ENCODE data around the gene LRP1-AS.

LRP1-AS gene

DNA sequence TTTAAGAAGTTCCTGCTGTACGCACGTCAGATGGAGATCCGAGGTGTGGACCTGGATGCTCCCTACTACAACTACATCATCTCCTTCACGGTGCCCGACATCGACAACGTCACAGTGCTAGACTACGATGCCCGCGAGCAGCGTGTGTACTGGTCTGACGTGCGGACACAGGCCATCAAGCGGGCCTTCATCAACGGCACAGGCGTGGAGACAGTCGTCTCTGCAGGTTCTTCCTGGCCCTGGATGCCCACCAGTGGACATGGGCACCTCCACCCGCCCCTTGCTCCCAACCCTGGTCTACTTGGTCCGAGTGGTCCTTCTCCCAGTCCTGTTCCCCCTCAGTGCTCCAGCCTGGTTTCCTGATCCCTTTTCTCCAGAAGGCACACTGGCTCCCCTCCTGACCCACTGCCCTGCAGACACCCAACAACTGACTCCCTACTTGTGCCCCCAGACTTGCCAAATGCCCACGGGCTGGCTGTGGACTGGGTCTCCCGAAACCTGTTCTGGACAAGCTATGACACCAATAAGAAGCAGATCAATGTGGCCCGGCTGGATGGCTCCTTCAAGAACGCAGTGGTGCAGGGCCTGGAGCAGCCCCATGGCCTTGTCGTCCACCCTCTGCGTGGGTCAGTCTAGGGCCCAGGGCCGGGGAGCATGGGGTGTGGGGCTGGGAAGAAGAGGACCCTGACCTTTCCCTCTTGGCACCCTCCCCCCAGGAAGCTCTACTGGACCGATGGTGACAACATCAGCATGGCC is 32.1 kb upstream of the LRP1-AS start:
- DNase-seq: no peak

DNA sequence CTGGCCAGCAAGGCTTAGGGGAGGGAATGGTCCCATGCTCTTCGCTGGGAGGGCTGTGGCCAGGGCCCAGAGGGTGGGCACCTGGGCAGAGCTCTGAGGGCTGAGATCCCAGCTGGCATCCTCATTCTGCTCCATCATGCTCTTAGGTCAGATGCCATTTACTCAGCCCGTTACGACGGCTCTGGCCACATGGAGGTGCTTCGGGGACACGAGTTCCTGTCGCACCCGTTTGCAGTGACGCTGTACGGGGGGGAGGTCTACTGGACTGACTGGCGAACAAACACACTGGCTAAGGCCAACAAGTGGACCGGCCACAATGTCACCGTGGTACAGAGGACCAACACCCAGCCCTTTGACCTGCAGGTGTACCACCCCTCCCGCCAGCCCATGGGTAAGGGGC is 30.8 kb upstream of the LRP1-AS start:
- no peak for DNase-seq

DNA sequence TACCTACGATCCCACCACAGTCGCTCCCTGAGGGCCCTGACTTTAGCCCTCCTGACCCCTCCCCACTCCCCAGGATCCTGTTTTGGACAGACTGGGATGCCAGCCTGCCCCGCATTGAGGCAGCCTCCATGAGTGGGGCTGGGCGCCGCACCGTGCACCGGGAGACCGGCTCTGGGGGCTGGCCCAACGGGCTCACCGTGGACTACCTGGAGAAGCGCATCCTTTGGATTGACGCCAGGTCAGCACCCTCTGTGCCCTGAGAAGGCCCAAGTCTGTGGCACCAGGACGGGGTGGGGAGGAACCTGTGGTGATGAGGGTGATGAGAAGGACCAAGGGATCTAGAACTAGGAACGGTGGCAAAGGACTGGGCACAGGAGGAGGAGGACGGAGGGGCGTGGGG is 29.9 kb upstream of the LRP1-AS start:
- no peak for DNase-seq

DNA sequence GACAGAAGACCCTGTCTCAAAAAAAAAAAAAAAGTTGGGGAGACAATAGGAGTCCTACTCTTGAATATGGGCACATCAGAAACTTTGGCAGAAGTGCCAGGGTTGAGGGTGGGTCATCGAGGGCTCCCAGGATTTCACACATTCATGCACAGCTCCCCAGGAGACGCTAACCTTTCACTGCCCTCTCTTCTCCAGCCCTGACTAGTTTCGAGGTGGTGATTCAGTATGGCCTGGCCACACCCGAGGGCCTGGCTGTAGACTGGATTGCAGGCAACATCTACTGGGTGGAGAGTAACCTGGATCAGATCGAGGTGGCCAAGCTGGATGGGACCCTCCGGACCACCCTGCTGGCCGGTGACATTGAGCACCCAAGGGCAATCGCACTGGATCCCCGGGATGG is 29.4 kb upstream of the LRP1-AS start:
- DNase-seq: no peak

DNA sequence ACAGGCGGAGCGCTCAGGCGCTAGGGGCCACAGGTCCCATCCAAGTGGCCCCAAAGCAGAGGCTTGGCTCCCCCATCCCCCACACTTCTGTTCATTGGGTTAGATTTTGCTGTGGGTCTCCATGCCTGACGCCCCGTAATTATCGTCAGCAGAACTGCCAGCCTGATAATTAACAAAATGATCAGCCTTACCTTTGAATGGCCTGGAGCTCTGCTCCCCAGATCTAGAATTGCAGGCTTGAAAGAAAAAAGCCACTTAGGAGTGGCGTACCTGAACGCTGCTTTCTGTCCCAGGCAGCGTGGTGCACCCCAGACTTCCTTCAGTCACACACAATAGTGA is 28.7 kb upstream of the LRP1-AS start:
- no peak for DNase-seq

DNA sequence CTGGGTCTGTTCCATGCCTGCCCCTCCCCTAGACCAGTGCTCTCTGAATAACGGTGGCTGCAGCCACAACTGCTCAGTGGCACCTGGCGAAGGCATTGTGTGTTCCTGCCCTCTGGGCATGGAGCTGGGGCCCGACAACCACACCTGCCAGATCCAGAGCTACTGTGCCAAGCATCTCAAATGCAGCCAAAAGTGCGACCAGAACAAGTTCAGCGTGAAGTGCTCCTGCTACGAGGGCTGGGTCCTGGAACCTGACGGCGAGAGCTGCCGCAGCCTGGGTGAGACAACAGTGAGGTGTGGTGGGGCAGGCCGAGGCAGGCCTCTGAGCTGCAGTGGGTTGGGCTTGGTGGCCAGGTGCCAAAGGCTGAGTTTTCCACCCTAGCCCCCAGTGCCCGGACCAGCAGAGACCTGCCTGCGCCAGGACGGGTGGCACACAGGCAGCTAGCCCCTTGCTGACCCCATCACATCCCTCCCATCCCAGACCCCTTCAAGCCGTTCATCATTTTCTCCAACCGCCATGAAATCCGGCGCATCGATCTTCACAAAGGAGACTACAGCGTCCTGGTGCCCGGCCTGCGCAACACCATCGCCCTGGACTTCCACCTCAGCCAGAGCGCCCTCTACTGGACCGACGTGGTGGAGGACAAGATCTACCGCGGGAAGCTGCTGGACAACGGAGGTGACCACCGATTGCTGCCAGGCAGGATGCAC is 28.2 kb upstream of the LRP1-AS start:
- peak; percentile 80 to 92 for DNase-seq

DNA sequence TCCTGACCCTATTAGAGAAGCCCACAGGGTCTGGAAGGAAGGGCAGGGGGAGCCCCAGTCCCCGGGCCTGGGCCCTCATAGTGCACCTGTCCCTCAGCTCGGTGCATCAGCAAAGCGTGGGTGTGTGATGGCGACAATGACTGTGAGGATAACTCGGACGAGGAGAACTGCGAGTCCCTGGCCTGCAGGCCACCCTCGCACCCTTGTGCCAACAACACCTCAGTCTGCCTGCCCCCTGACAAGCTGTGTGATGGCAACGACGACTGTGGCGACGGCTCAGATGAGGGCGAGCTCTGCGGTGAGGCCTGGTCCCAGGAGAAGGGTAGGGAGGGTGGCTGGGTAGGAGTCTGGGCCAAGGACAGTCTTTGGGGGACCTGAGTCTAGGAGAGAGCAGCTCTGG is 26.3 kb upstream of the LRP1-AS start:
- DNase-seq: no peak

DNA sequence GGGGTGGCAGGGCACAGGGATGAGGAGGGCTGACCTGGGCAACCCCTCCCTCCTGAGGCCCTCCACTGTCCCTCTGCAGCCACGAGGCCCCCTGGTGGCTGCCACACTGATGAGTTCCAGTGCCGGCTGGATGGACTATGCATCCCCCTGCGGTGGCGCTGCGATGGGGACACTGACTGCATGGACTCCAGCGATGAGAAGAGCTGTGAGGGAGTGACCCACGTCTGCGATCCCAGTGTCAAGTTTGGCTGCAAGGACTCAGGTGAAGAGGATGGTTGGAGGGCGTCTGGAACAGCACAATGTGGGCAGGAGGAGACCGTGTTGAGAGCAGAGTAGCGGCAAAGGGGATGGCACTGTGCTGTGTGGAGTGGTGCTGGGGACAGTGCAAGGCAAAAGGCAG is 25.7 kb upstream of the LRP1-AS start:
- no peak for DNase-seq

DNA sequence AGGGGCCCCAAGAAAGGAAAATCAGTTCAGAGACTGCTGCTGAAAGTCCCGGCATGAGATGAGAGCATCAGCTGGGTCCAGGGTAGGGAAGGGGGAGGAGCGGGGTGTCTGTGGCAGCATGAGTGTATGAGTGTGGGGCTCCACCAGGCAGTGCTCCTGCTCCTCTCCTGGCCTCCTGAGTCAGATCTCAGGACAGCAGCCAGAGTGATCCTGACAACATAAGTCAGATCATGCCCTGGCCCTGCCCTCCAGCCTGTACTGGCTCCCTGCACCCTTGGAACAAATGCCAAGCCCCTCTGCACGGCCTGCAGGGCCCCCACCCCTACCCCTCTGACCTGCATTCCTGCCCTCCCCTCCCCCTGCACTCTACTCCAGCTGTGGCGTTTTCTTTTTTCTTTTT is 24.2 kb upstream of the LRP1-AS start:
- DNase-seq: no peak

DNA sequence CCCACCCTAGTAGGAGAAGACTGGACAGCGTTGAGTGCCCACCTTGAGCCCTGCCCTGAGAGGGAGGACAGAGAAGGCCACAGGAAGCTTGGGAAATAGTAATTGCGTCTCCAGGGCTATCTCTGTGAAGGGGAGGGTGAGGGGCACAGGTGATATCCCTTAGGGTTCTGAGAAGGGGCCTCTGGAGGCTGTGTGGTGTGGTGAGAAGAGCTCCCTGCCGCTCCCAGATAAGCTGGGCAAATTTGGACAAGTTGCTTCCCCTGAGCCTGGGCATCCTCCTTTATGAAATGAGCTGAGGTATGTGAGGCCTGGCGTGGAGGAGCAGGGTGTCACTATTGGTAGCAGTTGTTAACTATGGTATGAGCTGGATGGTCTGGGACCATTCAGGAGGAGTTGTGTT is 23.5 kb upstream of the LRP1-AS start:
- DNase-seq: no peak

DNA sequence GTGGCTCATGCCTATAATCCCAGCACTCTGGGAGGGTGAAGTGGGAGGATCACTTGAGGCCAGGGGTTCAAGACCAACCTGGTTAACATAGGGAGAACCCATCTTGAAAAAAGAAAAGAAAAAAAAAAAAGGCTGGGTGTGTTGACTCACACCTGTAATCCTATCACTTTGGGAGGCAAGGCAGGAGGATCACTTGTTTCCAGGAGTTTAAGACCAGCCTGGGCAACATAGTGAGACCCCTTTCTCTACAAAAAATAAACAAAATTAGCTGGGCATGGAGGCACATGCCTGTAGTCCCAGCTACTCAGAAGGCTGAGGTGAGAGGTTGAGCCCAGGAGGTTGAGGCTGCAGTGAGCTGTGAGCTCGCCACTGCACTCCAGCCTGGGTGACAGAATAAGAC is 23.0 kb upstream of the LRP1-AS start:
- no peak for DNase-seq

DNA sequence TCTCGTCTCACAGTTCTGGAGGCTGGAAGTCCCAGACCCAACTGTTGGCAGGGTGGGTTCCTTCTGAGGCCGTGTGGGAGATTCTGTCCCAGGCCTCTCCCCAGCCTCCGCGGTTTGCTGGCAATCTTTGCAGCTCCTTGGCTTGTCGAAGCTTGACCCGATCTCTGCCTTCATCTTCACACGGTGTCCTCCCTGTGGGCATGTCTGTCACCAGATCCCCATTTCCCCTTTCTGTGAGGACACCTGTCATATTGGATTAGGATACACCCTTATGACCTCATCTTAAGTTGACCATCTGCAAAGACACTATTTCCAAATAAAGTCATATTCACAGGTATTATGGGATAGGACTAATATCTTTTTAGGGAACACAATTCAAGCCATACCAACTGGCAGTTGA is 22.6 kb upstream of the LRP1-AS start:
- no peak for DNase-seq

DNA sequence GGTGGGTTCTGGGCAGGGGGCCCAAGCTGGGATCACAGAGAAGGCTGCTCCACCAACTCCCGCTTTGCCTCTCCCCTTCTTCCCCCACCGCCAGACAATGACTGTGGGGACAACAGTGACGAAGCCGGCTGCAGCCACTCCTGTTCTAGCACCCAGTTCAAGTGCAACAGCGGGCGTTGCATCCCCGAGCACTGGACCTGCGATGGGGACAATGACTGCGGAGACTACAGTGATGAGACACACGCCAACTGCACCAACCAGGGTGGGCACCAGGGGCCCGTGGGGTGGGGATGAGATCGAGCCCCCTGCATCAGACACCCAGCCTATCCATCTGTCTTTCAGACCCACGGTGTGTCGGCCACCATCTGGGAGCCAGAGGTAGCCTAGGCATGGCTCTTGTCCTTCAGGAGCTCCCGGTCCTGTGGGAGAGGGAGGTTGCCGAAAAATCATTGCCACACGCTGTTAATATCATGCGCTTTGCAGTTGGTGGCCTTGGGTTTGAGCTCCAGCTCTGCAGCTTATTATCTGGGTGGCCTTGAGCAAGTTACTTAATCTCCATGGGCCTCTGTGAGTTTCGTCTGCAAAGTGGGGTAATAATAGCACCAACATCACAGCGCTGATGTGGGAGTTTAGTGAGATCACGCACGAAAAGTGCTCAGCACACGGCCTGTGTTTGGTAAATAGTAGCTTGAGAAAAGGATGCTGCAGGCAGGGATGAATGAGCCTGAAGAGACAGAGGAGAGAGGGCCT is 21.8 kb upstream of the LRP1-AS start:
- no peak for DNase-seq

DNA sequence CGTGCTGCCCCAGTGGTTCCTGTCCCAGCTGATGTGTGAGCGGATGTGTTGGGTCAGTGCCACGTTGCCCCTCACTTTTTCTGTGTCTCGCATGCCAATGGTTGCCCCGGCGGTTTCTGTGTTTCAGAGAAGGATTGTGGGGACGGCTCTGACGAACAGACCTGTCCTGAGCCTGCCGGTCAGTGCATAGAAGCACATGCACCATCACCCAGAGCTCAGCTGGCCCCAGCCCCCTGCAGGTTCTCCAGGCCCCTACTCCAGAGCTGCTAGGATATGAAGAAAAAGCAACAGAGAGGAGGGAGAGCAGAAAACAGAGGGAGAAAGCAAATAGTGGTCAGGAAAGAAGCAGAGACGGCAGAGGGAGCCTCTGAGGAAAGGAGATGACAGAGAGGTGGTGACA is 20.6 kb upstream of the LRP1-AS start:
- DNase-seq: no peak

DNA sequence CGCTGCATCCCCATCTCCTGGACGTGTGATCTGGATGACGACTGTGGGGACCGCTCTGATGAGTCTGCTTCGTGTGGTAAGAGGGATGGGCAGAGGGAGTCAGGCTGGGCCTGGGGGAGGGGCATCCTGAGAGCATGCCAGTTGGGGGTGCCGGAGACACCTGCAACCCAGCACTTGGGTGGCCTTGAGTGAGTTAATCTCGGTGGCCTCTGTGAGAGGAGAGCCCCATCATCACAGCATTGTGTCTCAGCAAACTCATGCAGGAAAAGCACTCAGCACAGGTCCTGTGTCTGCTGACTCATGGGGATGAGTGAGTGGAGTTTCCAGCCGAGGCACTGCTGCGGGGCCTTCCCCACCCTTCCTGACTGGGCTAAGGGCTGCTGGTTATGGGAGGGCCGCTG is 19.6 kb upstream of the LRP1-AS start:
- no peak for DNase-seq

DNA sequence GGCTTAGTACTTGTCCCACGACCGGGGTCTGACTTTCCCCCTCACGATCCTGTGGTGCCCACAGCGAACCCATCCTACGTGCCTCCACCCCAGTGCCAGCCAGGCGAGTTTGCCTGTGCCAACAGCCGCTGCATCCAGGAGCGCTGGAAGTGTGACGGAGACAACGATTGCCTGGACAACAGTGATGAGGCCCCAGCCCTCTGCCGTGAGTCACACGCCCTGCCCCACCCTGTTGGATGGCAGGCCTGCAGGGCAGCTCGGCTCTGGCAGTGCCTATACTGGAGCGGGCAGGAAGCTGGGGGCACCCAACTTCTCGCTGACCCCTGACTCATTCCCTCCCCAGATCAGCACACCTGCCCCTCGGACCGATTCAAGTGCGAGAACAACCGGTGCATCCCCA is 18.3 kb upstream of the LRP1-AS start:
- no peak for DNase-seq

DNA sequence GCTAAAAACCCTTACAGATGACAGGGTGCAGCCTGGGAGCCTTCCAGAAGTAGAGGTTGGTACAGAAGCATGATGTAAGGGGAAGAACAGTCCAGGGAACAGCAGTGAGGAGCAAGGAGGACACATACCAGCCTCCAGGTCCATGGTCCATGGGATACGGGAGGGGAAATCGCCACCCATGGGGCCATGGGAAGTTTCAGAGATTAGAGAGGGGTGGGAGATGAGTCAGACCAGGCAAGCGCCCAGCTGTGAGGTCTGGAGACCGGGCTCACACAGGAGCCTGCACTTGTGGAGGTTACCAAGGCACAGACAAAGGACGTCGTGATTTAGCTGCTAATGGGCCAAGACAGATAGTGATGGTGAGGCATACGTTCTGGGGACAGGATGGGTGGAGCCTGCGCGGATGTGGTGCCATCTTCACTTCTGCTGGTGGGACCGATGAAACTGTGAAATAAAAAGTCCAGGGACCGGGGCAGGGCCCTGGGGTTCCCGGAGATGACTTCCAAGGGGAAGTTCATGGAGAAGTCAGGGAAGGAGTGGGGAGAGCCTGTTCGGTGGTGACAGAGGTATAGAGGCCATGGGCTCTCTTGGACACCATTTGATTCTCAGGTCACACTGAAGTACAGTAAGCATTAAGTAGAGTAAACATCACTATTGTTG is 17.7 kb upstream of the LRP1-AS start:
- no peak for DNase-seq

DNA sequence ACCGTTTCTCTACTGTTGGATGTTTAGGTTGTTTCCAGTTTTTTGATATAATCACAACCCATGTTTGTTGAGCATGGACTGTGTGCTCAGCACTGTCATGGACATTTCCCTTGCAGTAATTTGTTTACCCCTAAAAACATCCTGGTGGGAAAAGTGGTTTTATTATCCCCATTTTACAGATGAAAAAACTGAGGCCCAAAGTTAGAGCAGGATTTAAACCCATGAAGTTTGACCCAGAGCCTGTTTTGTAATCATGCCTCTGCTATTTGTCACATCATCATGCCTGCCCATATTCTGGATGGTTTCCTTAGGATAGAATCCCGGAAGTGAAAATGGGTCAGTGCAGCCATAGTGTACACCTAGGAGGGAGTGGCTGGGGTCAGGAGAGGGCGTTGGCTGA is 17.0 kb upstream of the LRP1-AS start:
- no peak for DNase-seq

DNA sequence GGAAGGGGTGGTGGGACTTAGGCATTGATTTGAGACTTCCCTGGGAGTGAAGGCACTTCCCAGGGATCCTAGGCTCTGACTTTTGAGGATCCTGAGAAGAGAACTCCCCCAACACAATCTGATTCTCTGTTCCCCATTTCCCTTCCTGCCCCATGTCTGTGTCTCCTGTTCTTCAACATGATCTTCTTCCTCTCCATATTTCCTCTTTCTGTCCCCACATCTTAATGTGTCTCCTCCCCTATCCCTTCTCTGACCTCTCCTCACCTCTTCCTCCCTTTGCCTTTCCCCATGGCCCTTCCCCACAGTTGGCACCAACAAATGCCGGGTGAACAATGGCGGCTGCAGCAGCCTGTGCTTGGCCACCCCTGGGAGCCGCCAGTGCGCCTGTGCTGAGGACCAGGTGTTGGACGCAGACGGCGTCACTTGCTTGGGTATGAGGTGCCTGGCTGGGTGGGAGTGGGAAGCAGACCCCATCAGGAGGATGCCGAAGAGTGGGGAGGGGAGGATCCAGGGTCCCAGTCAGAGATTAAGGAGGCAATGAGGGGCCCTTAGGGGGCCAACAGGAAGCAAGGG is 15.2 kb upstream of the LRP1-AS start:
- no peak for DNase-seq

DNA sequence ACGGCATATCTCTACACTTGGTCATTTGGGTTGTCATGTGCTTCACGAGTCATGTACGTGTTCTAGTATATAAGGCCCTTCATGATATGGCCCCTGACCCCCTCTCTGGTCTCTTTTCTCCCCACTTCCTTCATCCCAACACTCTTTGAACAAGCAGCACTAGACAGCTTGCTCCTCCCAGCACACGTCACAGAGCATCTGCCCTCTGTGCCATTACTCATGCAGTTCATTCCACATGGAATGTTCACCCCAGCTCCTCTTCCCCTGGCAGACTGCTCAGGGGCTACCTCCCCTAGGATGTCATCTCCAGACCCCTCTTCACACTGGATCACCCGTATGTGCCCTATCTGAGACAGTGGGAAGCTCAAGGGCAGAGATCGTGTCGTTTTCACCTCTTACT is 14.1 kb upstream of the LRP1-AS start:
- DNase-seq: no peak

DNA sequence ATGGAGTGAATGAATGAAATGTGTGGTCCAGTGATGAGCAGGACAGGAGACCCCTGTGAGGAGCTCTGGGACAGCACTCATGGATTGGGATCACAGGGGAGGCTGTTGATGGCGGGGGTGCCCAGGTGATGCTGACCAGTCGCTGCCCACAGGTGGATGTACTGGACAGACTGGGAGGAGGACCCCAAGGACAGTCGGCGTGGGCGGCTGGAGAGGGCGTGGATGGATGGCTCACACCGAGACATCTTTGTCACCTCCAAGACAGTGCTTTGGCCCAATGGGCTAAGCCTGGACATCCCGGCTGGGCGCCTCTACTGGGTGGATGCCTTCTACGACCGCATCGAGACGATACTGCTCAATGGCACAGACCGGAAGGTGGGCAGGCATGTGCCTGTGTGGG is 13.3 kb upstream of the LRP1-AS start:
- DNase-seq: no peak

DNA sequence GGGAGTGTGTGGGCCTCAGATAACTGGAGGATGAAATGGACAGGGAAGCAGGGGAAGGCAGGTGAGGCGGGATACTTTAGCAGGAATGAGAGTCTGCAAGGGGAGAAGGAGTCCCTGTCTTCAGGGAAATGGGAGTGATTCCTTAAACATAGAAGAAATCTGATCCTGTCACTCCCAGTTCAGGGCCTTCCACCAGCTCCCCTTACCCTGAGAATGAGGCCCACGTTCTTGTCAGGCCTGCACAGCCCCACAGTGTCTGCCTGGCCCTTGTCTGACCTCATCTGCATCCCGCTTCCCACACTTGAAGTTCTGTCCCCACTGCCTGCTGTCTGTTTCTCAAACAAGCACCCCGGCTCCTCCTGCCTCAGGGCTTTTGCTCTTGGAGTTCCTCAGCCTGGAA is 12.6 kb upstream of the LRP1-AS start:
- no peak for DNase-seq

DNA sequence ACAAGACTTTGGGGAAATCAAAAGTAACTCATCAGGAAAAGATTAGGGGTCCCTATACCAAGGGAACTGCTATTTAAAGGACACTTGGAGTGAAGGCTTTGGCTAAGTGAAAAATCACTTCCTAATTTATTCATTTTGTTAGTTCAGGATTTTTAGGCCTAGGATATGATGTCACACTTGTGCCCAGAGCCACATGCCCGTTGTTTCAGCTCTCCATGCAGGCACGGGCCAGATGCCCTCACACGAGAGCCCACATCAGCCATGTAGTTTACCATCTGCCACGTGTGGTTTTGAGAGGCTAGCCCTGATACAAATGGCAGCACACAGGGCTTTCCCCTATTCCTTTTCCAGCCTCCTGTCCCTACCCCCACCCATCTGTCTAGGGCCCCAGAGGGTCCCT is 11.9 kb upstream of the LRP1-AS start:
- no peak for DNase-seq

Data from NCI-H187 (cell line).